Nucleus accumbens (tissue), 56 donors: Measurements from ENCODE around the gene UGCG.

Experiments
- DNase-seq, 56 donors: peaks; one replicate each; lab custom pipeline; 2025; lab: John Stamatoyannopoulos, UW

The UGCG gene

DNA sequence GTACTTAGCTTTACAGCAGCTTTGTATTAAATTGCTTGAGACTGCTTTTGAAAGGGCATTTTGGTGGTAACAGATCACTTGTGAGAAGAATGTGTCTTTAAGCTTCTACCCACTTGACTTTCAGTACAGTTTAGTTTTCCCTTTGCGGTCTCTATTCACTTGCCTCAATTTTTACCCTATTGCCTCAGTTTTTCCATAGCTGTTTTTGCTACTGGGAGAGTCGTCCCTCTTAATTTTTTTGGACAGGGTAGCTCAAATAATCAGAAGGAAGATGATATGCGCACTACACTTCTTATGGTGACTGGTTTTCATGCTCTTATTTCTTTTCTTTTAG lies 18.8 kb downstream of the UGCG start:
- no peak for DNase-seq

DNA sequence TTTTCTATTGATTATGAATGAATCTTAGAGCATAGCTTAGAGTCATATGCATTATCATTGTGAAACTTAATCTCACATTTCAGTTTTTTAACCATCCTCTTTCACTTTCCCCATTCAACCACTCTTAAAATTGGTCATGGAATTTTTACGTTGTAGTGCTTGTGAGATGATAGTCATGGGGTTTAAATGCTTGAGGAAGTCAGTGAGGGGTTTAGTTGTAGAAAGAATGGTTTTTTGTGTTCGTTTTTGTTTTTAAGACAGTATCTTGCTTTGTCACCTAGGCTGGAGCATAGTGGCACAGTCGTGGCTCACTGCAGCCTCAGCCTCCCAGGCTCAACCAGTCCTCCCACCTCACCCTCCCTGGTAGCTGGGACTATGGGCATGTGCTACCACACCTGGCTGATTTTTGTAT lies 19.6 kb downstream of the UGCG start:
- no peak for DNase-seq

DNA sequence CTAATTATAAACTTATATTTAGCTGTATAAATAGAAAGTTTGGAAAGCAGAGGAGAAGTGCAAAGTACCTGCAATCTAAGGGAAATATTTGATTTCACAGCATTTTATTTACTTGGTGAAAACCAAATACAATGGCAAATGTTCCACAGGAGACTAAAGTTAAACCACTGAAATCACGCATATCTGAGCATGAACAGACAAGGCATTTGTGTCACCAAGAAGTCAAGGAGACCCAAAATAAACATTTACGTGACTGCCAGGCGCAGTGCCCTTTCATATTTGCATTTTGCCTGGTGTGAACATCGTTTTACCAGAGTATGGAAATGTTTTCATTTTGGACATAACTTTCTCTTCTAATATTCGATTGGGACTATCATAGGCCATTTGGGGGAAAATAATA lies 20.6 kb downstream of the UGCG start:
- no peak for DNase-seq

DNA sequence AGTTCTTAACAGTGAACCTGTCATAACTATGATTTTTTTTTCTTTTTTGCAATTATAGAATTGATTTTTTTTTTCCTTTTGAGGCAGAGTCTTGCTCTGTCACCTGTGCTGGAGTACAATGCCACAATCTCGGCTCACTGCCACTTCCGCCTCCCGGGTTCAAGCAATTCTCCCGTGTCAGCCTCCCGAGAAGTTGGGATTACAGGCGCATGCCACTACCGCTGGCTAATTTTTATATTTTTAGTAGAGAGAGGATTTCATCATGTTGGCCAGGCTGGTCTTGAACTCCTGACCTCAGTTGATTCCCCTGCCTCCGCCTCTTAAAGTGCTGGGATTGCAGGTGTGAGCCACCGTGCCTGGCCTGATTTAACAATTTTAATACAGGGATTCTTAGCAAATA lies 21.4 kb downstream of the UGCG start:
- DNase-seq, result no peak

DNA sequence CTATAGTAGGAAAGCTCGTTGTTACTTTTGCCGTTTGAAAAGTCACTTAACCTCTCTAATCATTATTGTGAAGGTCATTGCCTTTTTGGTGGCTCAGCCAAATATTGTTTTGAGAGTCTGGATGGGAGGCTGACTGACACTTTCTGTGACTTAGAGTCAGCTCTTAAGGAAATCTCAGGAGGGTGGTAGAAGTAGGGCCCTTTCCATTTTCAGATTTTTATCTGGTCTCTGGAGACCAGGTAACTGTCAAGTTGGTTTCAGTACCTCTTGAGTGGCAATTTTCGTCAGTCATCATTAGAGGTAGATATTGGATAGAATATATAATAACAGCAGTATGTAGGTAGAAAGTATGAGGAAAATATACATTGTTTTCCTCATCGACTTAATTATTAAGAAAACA lies 23.3 kb downstream of the UGCG start:
- DNase-seq, result no peak

DNA sequence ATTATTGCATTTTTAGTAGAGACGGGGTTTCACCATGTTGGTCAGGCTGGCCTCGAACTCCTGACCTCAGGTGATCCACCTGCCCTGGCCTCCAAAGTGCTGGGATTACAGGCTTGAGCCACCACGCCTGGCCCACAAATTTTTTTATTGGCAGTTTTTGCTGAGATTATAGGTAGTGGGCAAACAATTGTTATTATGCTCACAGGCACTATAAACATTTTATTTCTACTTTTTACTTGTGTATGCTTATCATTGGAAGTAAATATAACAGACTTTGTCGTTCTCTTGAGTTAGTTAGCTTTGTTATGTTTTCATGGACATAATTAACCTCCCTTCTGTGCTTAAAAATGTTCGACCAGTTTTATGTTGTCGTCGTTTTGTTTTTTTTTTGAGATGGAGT lies 23.9 kb downstream of the UGCG start:
- no peak for DNase-seq

DNA sequence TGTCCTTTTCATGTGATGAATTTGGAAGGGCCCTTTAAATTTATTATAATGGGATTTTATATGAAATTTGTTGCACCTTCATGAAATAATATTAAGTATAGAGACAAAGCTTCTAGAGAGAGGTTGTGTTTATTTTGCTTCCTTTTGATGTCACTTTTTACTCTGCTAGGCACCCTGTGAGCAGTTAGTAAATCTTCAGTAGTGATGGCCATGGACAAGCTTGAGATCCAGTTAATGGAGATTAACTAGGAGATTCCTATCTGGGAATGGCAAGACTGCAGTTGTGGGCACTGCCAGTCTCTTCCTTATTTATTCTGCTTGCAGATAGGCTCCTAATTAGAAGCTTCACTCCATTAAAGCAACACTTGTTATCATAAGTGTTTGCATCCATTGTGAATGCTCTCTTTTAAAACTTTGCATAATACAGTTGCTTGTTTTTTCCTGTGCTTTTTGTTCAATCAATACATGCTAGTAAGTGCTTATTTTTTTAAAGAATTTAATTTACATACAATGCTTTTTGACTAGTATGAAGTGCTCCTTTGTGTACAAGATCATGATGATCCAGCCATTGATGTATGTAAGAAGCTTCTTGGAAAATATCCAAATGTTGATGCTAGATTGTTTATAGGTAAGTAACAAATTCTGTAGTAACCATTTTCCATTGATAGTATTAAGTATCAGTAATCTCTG lies 25.9 kb downstream of the UGCG start:
- no peak for DNase-seq

DNA sequence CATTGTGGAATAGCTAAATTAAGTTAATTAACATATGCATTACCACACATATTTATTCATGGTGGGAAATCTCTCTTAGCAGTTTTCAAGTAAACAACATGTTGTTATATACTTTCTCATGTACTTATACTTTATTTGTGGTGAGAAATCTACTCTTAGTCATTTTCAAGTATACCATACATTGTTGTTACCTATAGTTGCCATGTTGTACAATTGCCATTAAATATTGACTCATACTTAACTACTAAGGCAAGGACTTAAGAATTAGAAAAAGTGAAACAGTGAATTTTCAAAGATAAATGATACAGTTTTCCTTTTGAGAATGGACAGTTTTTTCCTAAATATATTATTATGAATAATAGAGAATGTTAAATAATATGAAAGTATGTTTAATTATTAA lies 27.7 kb downstream of the UGCG start:
- no peak for DNase-seq

DNA sequence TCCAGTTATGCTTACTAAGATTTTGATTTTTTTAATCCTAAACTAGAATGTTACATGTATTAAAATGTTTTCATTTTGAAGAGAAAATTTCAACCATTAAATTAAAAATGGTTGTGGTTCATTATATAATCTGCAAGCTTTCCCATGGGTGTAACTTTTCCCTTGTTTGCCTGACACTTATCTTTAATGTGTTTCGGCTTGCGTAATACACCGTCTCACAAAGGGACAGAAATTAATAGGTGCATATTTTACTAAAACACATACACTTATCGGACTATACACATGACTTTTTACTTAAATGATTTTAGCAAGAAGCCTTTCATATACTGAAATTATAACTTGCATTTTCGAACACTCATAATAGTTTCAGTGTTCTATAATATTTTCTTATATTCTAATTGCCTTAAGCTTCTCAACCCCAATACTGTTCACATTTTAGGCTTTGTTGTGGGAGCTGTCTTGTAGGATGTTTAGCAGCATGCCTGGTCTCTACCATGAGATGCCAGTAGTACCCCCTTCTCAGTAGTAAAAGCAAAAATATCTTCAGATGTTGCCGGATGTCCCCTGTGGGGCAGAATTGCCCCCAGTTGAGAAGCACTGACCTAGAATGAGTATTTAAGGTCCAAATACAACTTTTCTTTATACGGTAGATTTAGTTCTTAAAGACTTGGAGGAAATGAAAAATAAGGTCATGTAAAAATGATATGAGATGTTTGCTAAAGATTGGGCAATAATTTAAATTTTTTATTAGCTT lies 28.6 kb downstream of the UGCG start:
- no peak for DNase-seq

DNA sequence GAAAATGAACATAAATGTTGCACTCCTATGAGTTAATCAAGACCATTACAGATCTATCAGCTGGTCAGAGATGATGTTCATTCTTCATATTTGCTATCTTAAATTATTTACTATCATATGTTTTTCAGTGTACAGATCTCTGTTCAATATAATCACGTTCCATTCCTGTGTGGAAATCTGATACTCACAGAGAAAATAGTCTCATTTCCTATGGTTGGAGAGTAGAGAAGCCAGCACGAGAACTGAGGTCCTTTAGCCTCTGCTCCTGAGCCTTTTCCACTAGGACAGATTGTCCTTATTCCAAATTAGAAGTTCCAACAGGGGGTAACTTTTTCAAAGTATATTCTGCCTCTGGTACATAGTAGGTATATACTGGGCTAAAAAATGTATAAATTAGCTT lies 29.2 kb downstream of the UGCG start:
- DNase-seq, result no peak

DNA sequence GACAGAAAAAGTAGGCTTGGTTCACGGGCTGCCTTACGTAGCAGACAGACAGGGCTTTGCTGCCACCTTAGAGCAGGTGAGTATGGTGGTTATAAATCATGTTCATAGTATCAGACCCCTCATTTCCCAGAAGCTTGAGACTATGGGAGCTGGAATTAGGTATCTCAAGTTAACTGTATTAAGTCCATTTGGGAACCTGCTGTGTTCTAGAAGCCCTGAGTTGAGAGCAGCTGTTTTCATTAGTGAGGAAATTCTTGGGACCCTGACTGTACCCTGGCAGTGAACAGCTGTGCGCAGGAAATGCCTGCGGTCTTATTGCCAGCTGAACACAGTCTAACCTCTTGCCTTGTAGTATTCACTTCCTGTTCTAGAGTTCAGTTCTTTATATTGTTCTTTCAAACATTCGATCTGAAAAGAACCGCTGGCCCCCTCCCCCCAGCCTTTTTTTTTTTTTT lies 29.8 kb downstream of the UGCG start:
- peak in 4 of 56 donors; percentile 0 to 9 (median 2) for DNase-seq

DNA sequence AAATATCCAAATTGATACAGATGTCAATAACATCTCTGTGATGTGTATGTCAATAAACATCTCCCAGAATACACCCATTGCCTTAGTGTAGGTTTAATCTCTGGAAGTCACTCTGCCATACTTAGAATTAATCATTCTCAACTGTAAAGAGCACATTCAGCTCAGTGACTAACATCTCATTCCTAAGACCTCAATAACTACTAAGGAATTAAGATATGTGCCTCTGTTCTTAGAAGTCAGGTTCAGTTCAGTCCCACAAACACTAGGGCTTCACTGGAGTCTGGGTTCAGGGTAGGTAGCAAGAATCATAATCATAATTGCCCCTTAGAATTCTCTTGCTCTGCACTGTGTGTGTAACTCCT lies 31.7 kb downstream of the UGCG start:
- DNase-seq, result no peak

DNA sequence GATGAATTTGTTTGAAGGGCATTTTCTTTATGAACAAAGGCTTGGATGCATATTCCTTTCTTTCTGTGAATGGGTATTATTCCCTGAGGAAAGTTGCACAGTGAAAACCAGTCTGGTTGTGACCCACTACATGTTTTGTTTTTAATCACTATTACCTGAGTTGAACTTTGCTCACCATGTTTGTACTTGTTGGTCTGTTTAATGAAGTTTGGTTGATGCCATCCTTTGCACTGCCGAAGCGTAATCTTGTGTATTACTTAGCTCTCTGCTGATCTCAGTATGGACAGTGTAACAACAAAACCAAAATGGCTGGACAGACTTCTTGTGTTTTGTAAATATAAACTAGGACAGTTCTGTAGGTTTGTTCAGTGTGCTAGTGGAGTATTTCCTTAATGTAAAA lies 38.1 kb downstream of the UGCG start:
- DNase-seq, result no peak

DNA sequence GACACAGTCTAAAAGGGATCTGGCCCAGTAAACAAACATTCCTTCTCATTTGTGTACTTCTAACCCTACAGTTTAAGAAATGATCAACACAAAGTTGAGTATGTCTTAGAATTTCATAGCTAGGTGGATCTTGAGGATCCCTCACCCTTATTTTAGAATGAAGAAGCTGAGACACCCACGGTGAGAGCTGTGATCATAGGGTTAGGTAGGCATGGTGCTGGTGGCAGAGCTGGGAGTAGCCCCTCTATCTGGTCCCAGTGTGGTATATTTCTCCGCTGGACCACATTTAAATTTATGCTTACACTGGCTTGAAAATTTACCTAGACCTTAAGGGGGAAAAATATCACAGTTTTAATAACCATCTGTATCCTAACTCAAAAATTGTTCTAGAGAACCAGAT lies 39.8 kb downstream of the UGCG start:
- DNase-seq, result no peak

DNA sequence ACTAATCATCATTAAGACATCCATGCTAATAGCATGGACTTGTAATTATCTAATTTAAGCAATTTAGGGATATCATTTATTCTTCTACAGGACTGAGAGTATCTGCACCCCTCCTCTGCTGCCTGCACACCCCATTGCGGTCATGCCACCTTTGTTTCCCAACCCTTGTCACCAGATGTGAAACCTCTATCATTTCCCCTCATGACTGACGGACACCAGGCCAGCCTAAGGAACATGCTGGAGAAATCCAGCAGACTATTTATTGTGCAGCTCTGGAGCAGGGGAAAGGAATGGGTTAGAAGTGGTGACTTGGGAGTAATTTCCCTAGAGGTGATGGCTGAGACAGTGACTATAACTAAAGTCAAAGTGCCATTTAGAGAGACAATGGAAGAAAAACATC lies 40.7 kb downstream of the UGCG start:
- DNase-seq, result no peak

DNA sequence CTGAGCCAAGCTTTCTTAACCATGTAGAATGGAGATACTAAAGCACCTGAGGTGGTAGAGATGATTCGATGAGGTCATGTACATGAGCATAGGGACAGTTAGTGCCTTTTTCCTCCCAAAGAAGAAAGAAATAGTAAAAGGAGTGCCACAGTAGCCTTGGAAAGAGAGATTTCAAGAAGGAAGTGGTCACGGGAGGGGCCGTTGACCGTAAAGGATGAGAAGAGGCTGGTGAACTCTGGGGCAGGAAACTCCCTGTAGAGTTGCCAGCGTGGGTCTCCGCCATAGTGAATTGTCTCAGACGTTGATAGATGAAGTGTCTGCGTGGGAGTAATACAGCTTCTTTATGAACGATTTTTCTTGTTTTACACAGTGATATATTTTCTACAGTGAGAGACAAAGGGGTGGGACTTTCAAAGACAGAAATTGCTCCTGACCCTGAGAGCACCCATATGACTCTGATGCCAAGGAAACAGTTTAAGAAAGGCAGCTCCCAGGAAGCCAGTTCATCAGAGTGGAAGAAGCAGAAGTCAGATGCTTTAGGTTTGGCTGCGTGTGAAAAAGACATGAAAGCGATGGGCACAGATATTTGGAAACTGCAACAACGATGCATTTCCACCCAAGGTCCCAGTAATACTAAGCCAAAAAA lies 41.3 kb downstream of the UGCG start:
- peak in 5 of 56 donors; percentile 3 to 32 (median 24) for DNase-seq

DNA sequence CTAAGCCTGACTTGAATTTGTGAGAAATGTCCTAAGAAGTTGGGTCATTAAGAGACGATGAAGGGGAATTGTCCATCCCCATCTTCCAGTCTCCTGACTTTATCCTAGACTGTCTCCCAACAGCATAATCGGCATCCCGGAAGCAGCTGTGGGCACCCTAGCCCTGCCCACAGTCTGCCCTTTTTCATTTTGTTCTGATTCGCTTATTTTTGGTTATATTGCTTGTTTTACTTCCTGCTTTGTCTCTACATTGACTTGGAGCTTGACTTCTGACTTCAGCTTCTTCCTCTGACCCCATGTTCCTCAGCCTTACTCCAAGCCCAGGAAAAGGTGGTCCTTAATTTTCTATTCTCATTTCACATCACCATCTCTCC lies 41.8 kb downstream of the UGCG start:
- no peak for DNase-seq

DNA sequence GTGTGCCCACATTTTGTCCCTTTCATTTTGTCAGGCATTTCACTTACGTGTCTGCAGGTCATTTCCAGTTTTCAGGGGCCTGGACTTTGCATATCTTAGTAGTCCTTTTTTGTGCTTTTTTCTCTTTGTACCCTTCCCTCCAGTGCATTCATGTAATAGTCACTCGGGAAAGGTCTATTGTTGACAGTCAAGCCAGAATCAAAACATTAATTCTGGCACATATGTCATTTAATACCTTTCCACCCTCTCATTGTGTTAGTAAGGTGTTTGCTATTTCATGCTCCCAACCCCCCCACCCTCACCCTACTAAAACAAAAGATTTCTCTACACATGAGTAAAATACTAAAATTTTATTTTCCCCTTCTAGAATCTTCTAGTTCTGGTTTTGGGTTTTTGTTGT lies 42.7 kb downstream of the UGCG start:
- no peak for DNase-seq

DNA sequence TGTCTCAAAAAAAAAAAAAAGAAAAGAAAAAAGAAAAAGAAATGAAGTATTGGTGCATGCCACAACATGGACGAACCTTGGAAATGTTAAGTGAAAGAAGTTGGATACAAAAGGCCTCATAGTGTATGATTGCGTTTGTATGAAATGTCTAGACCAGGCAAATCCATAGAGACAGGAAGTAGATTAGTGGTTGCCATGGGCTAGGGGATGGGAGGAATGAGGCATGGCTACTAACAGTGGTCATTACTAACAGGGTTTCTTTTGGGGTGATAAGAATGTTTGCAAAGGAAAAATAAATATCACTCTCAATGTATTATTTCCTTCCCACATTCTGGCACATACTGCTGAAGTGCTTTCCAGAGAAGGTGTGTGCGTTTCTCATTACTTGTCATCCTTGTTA lies 44.1 kb downstream of the UGCG start:
- no peak for DNase-seq

DNA sequence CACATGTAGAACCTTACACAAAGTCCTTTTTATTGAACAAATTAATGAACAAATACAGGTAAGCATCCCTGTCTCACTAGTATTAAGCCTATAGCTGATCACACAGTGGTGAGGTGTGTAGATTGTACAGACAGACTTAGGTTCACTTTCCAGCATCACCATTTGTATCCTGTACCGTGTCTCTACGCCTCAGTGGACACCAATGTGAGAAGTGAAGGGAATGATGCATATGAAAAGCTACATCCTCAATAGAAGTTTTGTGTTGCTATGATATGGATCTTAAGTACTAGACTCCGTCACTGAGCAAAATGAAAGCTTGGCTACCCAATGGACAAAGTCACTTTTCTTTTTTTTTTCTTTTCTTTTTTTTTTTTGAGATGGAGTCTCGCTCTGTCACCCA lies 46.6 kb downstream of the UGCG start:
- no peak for DNase-seq

DNA sequence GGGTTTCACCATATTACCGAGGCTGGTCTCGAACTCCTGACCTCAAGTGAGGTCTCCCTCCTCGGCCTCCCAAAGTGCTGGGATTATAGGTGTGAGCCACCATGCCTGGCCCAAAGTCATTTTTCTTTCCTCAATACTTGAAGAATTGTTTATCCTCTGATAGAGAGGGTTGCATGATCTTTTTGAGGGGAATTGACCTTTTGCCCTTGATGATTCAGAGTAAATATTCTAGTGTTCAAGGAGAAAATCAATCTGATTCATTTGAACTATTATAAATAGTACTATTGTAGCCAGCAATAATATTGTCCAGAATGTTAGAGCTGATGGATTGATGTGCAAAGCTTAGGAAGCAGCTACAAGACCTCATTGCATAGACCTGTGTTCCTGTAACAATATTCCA lies 47.1 kb downstream of the UGCG start:
- DNase-seq, result no peak

DNA sequence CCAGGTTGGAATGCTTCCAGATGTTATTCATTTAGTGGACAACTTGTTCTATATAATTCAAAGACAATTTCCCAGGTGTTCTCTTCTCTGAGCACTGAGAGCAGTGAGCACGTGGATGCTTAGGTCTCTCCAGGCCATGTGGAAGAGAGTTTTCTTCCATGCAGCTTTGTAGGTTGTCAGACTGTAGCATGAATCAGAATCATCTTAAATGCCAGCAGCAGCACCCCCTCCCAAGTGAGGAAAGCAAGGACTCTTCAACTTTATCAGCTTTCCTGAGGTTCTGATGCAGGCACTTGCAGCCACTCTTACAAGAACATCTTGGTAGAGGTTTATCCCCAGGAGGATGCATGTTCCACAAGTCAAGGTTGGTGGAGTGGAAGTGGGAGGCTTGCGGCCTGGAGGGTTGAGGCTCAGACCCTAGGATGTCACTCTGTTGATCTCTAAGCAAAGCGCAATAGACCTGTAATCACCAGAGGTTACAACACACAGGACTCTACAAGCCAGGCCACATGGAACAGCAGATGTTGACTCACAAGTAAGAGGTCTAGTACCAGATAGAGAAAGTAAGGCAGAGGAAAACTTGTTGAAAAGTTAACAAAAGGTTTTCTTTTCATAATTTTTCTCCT lies 47.7 kb downstream of the UGCG start:
- no peak for DNase-seq
